Neural progenitor cell (in vitro differentiated cells): ENCODE results near the gene GLG1. TPM values are rescaled to one million over a fixed set of nuclear protein-coding genes. Genes with fewer than 3 reads are reported as not detected.

Experiments used
- small RNA-seq: library from RNA; depleted of rRNA; stranded (forward); fragments of <200 nt; gene quantifications from one replicate; pipeline ENCODE3, GENCODE V24; 2015
- total RNA-seq: library from RNA; depleted of rRNA; stranded (reverse); fragments of >200 nt; gene quantifications from 2 replicates; pipeline ENCODE4 v1.2.3, GENCODE V29; 2015; ENCODE audit warnings: low replicate concordance

The GLG1 gene
- total RNA-seq, 1 donor from 2014 or later: 117 TPM

Small RNA genes within 50 kb of the gene (small RNA-seq; reads per million reads assigned to genes)
- not detected for gene RF00019
- gene RNU6-237P: not detected

Other genes starting within 250 kb of the GLG1 start
- gene NPIPB15, start 230.8 kb downstream of the GLG1 start, total RNA-seq: 1.9 and 2.3 TPM in 2 replicates
- gene CLEC18B, start 185.6 kb downstream of the GLG1 start, total RNA-seq: 3.4 and 5.0 TPM in 2 replicates
- gene RFWD3, start 59.8 kb upstream of the GLG1 start, total RNA-seq: 55.7 and 61.5 TPM in 2 replicates
- 0.04 and 0.31 TPM in 2 replicates for gene MLKL, start 93.7 kb upstream of the GLG1 start, total RNA-seq
- not detected in 2 replicates for gene FA2H, start 167.7 kb upstream of the GLG1 start, total RNA-seq